Loucy (cell line): ENCODE data around the gene MACROD2.

Experiments
- CTCF ChIP-seq: fragments of 200-600 bp; sonication (generic); conservative IDR thresholded peaks from 2 replicates; pipeline ENCODE4 v1.5.1; 2014; ENCODE audit warnings: mild to moderate bottlenecking, antibody characterized with exemption, low read length
- EZH2phosphoT487 ChIP-seq: fragments of 200-600 bp; IDR thresholded peaks from 2 replicates; pipeline ENCODE4 v1.6.1; 2018; ENCODE audit warnings: antibody characterized with exemption, mild to moderate bottlenecking, moderate library complexity, borderline replicate concordance

GRCh38 chr20:14888134-14888533 is 892.8 kb downstream of the MACROD2 start:
- no peak for TF ChIP-seq CTCF
- no peak for TF ChIP-seq EZH2phosphoT487
